Measurements from ENCODE around the gene MPP2.

GRCh38 chr17:43852571-43852970, 54.8 kb downstream of the MPP2 start:
- no peak for TF ChIP-seq POLR2A (IDR thresholded peaks at IDR 0.05; ENCODE audit: low read length)
- TF ChIP-seq GATA1 (IDR thresholded peaks at IDR 0.05; ENCODE audit: low read depth, low read length), result no peak
